Activated CD4-positive, CD25-positive, alpha-beta regulatory T cell treated with anti-CD3 and anti-CD28 coated beads, Interleukin-2, amount 50 U/mL, for 72 hours (primary cell): ENCODE data around the gene ZNF407.
"Not testable (repeated sequence)": the region's sequence is repeated elsewhere in the genome, so short reads cannot be mapped to it uniquely, and the experiment has no call there.

Experiments used
- DNase-seq: peaks from one replicate; pipeline ENCODE4 v3.0.0; 2021

Gene ZNF407

GRCh38 chr18:74597662-74598349 lies at the start of gene ZNF407:
Gene ZNF407, plus strand, starts transcription at chr18:74597870. Its CDS starts 33,150 bp downstream, at chr18:74631020.
- DNase-seq: peak; percentile 86

DNA sequence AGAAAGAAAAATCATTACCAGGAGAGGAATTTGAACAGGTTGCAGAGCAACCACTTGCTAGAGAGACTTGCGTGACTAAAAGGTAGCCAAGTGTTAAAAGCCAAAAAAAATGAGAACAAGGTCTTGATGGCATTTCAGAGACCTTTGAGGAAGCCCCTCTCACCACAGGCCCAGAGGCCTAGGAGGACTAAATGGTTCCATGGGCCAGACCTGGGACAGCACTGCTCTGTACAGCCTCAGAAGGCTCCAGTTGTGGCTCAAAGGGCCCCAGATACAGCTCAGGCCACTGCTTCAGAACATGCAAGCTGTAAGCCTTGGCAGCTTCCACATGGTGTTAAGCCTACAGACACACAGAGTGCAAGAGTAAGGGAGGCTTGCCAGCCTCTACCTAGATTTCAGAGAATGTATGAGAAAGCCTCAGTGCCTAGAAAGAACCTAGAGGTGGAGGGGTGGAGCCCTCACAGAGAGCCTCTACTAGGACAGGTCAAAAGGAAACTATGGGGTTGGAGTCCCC lies 48.0 kb upstream of the ZNF407 start:
- DNase-seq: no peak

DNA sequence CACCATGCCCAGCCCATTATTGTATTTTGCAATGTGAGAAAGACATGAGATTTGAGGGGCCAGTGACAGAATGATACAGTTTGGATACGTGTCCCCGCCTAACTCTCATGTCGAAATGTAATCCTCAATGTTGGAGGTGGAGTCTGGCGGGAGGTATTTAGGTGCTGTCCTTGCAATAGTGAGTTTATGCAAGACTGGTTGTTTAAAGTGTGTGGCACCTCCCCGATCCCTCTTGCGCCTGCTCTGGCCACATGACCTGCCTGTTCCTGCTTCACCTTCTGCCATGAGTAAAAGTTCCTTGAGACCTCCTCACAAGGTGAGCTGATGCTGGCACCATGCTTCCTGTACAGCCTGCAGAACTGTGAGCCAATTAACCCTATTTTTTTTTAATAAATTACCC lies 46.8 kb upstream of the ZNF407 start:
- no peak for DNase-seq

DNA sequence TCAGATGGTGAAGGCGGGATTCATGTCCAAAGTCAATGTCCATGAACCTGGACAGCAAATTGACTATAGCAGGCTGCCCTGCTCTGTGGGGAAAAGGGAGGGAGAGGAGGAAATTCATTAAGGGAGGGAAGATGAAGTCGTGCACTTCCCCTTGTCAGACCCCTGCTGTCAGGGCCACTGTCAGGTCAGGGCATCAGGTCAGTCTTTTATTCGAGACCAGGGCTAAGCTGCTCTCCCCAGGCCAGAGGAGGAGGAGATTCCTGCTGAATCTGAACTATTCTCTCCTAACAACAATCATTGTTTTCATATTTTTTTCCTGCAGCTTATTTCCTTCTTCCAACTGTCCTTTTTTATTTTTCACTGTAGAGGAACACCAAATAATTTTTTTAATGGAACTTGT lies 46.2 kb upstream of the ZNF407 start:
- no peak for DNase-seq

DNA sequence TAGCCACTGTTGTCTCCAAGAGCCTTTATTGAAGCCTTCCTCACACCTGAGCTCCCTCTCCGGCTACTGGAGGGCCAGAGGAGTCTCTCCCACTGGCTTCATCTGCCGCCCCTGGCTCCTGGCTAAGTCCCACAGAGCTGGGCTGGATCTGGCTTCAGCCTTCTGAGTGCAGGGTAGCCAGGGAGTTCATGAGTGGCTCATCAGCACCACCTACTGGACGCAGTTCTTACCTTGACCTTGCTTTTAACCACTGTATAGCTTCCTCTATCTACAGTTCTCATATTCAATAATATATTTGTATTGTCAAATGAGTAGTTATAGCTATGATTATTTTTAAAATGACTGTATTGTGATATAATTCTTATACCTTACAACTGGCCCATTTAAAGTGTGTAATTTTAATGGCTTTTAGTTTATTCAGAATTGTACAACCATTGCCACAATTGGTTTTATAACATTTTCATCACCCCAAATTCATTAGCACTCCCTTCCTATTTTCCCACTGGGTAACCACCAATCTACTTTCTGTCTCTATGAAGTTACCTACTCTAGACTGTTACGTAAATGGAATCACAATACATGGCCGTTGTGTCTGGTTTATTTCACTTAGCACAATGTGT lies 45.6 kb upstream of the ZNF407 start:
- DNase-seq: peak; percentile 76

DNA sequence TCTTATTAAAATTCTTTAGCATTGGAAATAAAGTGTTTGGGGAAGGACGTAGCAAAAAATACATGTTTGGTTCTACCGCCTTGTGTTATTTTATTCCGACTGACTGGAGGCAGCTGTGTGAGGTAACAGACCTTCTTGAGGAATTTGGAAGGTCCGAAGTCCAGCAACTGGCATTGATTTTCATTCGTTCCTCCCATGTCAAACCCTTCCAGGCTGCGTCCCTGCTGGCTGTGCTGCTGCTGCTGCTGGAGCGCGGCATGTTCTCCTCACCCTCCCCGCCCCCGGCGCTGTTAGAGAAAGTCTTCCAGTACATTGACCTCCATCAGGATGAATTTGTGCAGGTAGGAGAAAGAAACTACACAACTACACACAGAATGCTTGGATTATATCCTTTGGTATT lies 41.5 kb upstream of the ZNF407 start:
- DNase-seq: no peak

GRCh38 chr18:74558096-74558495 lies 39.6 kb upstream of the ZNF407 start:
- no peak for DNase-seq

- DNase-seq: no peak
Measured at GRCh38 chr18:74562131-74562730, 35.4 kb upstream of the ZNF407 start.

DNA sequence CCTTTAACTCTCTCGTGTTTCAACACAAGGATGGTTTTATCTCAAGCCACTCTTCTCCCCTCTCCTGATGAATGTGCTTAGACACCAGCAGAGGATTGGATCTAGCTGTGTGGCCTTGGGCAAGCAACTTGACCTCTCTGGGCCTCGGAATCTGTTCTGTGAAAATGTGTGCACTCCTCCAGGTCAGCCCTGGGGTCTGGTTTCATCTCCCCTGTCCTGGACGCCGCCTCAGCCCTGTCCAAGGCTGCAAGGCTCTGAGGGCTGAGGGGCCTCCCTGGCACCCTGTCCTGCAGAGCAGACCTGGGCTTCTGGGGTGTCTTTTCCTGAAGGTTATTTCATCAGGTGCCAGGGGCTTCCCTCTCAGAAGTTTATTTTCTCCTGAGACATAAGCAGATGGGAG lies 34.9 kb upstream of the ZNF407 start:
- no peak for DNase-seq

GRCh38 chr18:74563999-74564398 lies 33.7 kb upstream of the ZNF407 start:
- no peak for DNase-seq

GRCh38 chr18:74565164-74565563 lies 32.5 kb upstream of the ZNF407 start:
- not testable (repeated sequence) for DNase-seq

DNA sequence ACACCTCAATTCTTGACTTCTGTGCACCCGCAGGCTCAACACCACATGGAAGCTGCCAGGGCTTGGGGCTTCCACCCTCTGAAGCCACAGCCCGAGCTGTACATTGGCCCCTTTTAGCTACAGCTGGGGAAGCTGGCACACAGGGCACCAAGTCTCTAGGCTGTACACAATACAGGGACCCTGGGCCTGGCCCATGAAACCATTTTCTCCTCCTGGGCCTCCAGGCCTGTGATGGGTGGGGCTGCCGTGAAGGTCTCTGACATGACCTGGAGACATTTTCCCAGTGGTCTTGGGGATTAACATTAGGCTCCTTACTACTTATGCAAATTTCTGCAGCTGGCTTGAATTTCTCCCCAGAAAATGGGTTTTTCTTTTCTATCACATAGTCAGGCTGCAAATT lies 31.7 kb upstream of the ZNF407 start:
- DNase-seq: not testable (repeated sequence)

- DNase-seq: no peak
Measured at GRCh38 chr18:74567822-74568221, 29.8 kb upstream of the ZNF407 start.

DNA sequence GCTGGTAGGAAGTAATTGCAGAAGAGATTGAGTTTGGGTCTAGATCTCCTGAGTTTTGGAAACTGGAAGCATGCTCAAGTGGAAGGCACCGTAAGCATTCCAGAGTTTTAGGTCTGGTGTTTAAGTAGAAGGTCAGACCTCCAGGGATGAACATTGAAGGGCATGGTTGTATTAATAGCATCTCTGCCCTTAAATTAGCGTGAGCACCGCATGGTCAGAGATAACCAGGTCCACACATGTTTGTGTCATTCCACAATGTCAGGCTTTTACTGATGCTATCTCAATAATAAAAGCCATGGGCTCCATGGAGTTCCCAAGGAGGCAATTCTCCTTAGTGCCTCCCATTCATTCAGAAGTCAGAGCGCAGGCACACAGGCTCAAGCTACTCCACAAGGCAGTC lies 28.3 kb upstream of the ZNF407 start:
- DNase-seq: no peak

DNA sequence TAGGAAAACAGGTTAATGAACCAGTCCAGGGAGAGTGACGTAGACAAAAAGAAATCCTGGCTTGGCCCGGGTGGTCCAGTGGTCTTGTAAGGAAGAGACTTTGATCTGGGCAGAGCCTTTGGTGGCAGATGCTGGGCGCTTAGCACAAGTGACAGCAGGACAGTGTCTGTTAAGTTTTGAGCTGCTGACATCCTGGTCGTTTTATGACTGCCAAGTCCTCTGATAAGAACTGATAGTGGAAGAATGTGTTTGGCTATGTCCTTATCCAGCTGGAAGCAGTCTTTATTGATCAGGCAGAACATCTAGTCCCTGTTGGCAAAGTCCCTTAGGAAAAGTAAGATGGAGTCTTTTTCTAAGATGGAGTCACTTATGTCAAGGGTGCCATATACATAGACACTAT lies 27.4 kb upstream of the ZNF407 start:
- DNase-seq: no peak

DNA sequence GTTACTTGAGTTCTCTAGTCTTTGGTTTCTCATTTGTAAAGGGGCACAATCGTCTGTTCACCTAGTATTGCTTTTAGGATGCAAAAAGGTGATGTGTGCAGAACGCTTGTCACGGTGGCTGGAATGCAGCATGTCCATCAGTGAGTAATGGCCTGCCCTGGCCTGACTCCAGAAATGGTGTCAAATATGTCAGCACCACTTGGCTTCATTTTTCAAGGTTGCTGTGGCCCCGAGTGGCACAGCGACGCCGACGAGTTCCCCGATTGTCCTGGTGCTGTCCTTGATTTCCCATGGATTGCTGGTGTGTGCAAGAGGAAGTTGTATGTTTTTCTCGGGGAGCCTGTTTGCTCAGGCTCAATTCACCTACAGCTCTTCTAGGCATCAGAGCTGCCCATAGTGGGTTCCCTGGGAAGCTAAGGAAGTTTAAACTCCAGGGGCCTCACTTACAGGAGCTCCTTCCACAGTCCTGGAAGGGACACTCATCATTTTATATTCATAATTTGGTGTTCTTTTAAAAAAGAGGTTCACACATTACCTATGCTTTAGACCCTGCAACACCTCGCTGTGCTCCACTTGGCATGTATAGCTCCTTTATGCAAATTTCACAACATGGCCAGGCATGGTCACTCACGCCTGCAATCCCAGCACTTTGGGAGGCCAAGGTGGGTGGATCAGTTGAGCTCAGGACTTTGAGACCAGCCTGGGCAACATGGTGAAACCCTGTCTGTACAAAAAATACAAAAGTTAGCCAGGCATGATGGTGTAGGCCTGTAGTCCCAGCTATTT lies 25.6 kb upstream of the ZNF407 start:
- no peak for DNase-seq

GRCh38 chr18:74573053-74573452 lies 24.6 kb upstream of the ZNF407 start:
- DNase-seq: no peak

- DNase-seq: no peak
Measured at GRCh38 chr18:74574916-74575315, 22.8 kb upstream of the ZNF407 start.

DNA sequence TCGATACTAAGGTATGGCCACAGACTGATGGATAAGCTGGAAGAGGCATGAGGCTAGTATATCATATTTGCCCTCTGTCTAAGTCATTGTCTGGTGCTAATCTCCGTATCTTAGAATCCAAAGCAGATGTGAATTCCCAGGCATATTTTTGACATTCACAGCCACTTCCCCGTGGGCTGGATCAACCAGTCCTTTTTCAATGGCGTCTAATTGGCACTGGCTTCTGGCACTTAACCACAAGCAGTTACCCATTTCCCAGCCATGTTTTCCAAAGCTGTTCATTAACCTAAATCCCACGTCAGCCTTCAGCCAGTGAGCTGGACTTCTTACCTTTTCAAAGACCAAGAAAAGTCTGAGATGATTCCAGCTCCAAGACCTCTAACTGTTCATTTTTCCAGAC lies 20.7 kb upstream of the ZNF407 start:
- no peak for DNase-seq

- DNase-seq: no peak
Measured at GRCh38 chr18:74579496-74580065, 18.1 kb upstream of the ZNF407 start.

DNA sequence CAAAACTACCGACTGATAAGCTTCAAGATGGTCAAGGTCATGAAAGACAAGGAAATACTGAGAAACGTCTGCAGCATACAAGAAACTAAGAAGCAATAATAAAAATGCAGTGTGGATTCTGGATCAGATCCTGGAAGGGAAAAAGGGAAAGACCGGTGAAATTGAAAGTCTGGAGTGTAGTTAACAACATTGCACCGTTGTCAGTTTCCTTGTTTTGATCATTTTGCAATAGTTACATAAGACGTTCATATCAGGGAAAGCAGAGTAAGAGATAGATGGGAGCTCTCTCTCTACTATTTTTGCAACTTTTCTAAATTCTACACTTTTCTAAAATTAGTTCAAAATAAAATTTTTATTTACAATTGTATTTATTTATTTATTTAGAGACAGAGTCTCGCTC lies 15.0 kb upstream of the ZNF407 start:
- no peak for DNase-seq

DNA sequence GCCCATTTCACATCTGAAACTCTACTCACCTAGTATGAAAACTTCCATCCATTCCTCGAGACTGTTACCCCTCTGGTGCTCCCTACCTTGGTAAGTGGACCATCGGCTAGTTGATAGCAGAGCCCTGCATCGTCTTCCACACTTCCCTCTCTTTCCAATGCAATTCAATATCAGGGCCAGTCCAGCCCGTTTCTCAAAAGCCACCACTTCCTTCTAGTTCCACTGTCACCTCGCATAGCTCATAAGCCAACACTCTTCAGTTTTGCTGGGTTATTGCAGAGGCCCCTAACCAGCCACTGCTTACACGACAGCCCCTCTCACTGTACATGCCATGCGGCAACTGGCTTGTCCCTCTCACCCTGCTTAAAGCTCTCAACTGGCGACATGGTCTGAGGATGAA lies 10.2 kb upstream of the ZNF407 start:
- no peak for DNase-seq

- DNase-seq: no peak
Measured at GRCh38 chr18:74589021-74589420, 8.6 kb upstream of the ZNF407 start.
